ENCODE measurements around the gene DNAH5.
A peak's percentile ranks its signal among the peaks of the same experiment; 100 is the strongest.

The DNAH5 gene

GRCh38 chr5:13695076-13695712 lies 249.3 kb downstream of the DNAH5 start:
- no peak for DNase-seq

- DNase-seq, result no peak
Observed at GRCh38 chr5:13692172-13692571, 252.3 kb downstream of the DNAH5 start.

- no peak for DNase-seq
Observed at GRCh38 chr5:13676531-13676930, 268.0 kb downstream of the DNAH5 start.

- no peak for DNase-seq
Observed at GRCh38 chr5:13674391-13674790, 270.1 kb downstream of the DNAH5 start.

- DNase-seq, result no peak
Observed at GRCh38 chr5:13673511-13673910, 271.0 kb downstream of the DNAH5 start.

- no peak for DNase-seq
Observed at GRCh38 chr5:13664377-13664776, 280.1 kb downstream of the DNAH5 start.

GRCh38 chr5:13662626-13663025 lies 281.9 kb downstream of the DNAH5 start:
- no peak for DNase-seq

GRCh38 chr5:13661272-13661671 lies 283.2 kb downstream of the DNAH5 start:
- no peak for DNase-seq

GRCh38 chr5:13660072-13660471 lies 284.4 kb downstream of the DNAH5 start:
- DNase-seq, result peak; percentile 33

- DNase-seq, result no peak
Observed at GRCh38 chr5:13659391-13659790, 285.1 kb downstream of the DNAH5 start.

- no peak for DNase-seq
Observed at GRCh38 chr5:13658761-13659160, 285.7 kb downstream of the DNAH5 start.

GRCh38 chr5:13658152-13658551 lies 286.3 kb downstream of the DNAH5 start:
- DNase-seq, result no peak

- DNase-seq, result no peak
Observed at GRCh38 chr5:13653709-13654108, 290.8 kb downstream of the DNAH5 start.

GRCh38 chr5:13649656-13650055 lies 294.8 kb downstream of the DNAH5 start:
- no peak for DNase-seq

GRCh38 chr5:13648822-13649221 lies 295.7 kb downstream of the DNAH5 start:
- peak; percentile 4 for DNase-seq

- DNase-seq, result no peak
Observed at GRCh38 chr5:13643734-13644133, 300.8 kb downstream of the DNAH5 start.

GRCh38 chr5:13643196-13643595 lies 301.3 kb downstream of the DNAH5 start:
- DNase-seq, result no peak

Data from hematopoietic multipotent progenitor cell treated with erythropoietin and hydrocortisone succinate and interleukin-3 and kit ligand, for 4 days (in vitro differentiated cells).